Uterus (tissue), 4 donors: Measurements from ENCODE around the gene B4GALT7. TPM values are rescaled to one million over a fixed set of nuclear protein-coding genes. Genes with fewer than 3 reads are reported as not detected.
"Not testable (repeated sequence)": the region's sequence is repeated elsewhere in the genome, so short reads cannot be mapped to it uniquely, and the experiment has no call there.

Experiments
- DNase-seq, 2 donors: peaks; one replicate each; pipeline ENCODE4 v3.0.0-alpha.2; 2019 to 2020
- H3K27ac ChIP-seq, 2 donors: fragments of 200-600 bp; sonication (generic); 1 replicate in 1 of 2; 2 replicates in 1 of 2; pipeline ENCODE4 v1.5.1; 2016 to 2018
- H3K27me3 ChIP-seq, 2 donors: fragments of 200-600 bp; sonication (generic); one replicate each; pipeline ENCODE4 v1.5.1; 2018 to 2019; ENCODE audit warnings: control low read depth in 1 of 2
- H3K36me3 ChIP-seq, 2 donors: fragments of 200-600 bp; sonication (generic); one replicate each; pipeline ENCODE4 v1.5.1; 2019; ENCODE audit warnings: control low read depth in 1 of 2
- H3K4me1 ChIP-seq, 2 donors: fragments of 200-600 bp; sonication (generic); one replicate each; pipeline ENCODE4 v1.5.1; 2018 to 2019; ENCODE audit warnings: control low read depth in 1 of 2
- H3K4me3 ChIP-seq, 2 donors: fragments of 200-600 bp; sonication (generic); 1 replicate in 1 of 2; 2 replicates in 1 of 2; pipeline ENCODE4 v1.5.1; 2018 to 2019; ENCODE audit warnings: mild to moderate bottlenecking in 1 of 2
- H3K9me3 ChIP-seq, 2 donors: fragments of 200-600 bp; sonication (generic); one replicate each; pipeline ENCODE4 v1.5.1; 2019; ENCODE audit warnings: control low read depth in 1 of 2
- CTCF ChIP-seq, 4 experiments: fragments of 200-600 bp in 2 of 4; fragments of 450-650 bp in 2 of 4; sonication (generic) in 2 of 4; IDR thresholded peaks; one replicate each; pipeline ENCODE4 v1.5.1; 2016 to 2019; ENCODE audit warnings: antibody characterized with exemption in 4 of 4, mild to moderate bottlenecking in 2 of 4, moderate library complexity in 1 of 4
- POLR2A ChIP-seq, 2 donors: fragments of 450-650 bp; IDR thresholded peaks; one replicate each; pipeline ENCODE4 v1.6.1; 2016; ENCODE audit warnings: antibody characterized with exemption in 2 of 2, mild to moderate bottlenecking in 1 of 2, moderate library complexity in 1 of 2
- intact Hi-C: fragments of 100-400 bp; cut with DNase I; formaldehyde crosslinking; loops from one replicate; pipeline ENCODE4 v1.15.1; 2023; ENCODE audit warnings: low total_unique reads
- total RNA-seq, 4 donors: library from RNA; depleted of rRNA in 3 of 4; stranded (reverse); fragments of >200 nt in 3 of 4; gene quantifications; one replicate each; pipeline versions ENCODE4 v1.1.0 to v1.2.4, GENCODE V29; 2014 to 2023
- donor health status: DM: yes; HTN: yes; CAD: no.

Gene B4GALT7
- total RNA-seq, 4 donors from 2014 or later = 5.1 to 27.8 (median 24.5) TPM

- no peak overlapping the region for H3K27ac ChIP-seq
- no peak for DNase-seq
- H3K36me3 ChIP-seq = no peaks in the 10 kb centered on the region
- intact Hi-C loops = no loop called here
- TF ChIP-seq CTCF (IDR thresholded peaks at IDR 0.05) (no peak), POLR2A (IDR thresholded peaks at IDR 0.05) (no peak)
- H3K4me1 ChIP-seq = peaks cover 0 to 3% of the 10 kb centered on the region in 2 donors
- no peak overlapping the region for H3K4me3 ChIP-seq
- H3K9me3 ChIP-seq = no peaks in the 10 kb centered on the region
- H3K27me3 ChIP-seq = no peaks in the 10 kb centered on the region
These were observed 11.7 kb downstream of the B4GALT7 start for GRCh38 chr5:177611446-177612214.

- DNase-seq = no peak
- Histone ChIP-seq H3K4me3 (no peak overlapping the region), H3K36me3 (no peaks in the 10 kb centered on the region), H3K27me3 (no peaks in the 10 kb centered on the region), H3K4me1 (no peaks in the 10 kb centered on the region), H3K27ac (no peak overlapping the region), H3K9me3 (no peaks in the 10 kb centered on the region)
- TF ChIP-seq POLR2A (IDR thresholded peaks at IDR 0.05) = no peak
- no peak for TF ChIP-seq CTCF (IDR thresholded peaks at IDR 0.05)
- intact Hi-C loops = no loop called here
These were observed 12.3 kb downstream of the B4GALT7 start for GRCh38 chr5:177612215-177612673.

GRCh38 chr5:177620560-177620959, 20.6 kb downstream of the B4GALT7 start:
- Histone ChIP-seq H3K4me3 (no peak overlapping the region), H3K36me3 (no peaks in the 10 kb centered on the region), H3K27me3 (no peaks in the 10 kb centered on the region), H3K4me1 (no peaks in the 10 kb centered on the region), H3K9me3 (no peaks in the 10 kb centered on the region), H3K27ac (no peak overlapping the region)
- TF ChIP-seq POLR2A (IDR thresholded peaks at IDR 0.05) (no peak), CTCF (IDR thresholded peaks at IDR 0.05) (no peak)
- intact Hi-C loops = no loop called here
- no peak for DNase-seq

DNA sequence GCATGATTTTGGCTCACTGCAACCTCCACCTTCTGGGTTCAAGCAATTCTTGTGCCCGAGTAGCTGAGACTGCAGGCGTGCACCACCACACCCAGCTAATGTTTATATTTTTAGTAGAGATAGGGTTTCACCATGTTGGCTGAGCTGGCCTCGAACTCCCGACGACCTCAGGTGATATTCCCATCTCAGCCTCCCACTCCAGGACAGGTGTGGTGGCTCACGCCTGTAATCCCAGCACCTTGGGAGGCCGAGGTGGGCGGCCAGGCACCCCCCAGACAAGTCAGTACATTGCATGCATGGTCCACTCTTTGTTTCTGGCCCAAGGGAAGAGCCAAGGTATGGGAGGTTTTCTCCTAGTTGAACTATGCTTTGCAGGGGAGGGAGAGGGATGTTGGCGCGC, 24.2 kb downstream of the B4GALT7 start:
- DNase-seq = not testable (repeated sequence)

GRCh38 chr5:177630186-177630585, 30.3 kb downstream of the B4GALT7 start:
- H3K9me3 ChIP-seq, DNase-seq, H3K4me3 ChIP-seq, H3K27me3 ChIP-seq, H3K27ac ChIP-seq, intact Hi-C loops, H3K36me3 ChIP-seq, H3K4me1 ChIP-seq: not testable (repeated sequence)

More for the DNA sequence above, 24.2 kb downstream of the B4GALT7 start:
- H3K4me3 ChIP-seq, intact Hi-C loops, H3K27ac ChIP-seq, H3K27me3 ChIP-seq, H3K4me1 ChIP-seq, H3K36me3 ChIP-seq, H3K9me3 ChIP-seq: not testable (repeated sequence)

DNA sequence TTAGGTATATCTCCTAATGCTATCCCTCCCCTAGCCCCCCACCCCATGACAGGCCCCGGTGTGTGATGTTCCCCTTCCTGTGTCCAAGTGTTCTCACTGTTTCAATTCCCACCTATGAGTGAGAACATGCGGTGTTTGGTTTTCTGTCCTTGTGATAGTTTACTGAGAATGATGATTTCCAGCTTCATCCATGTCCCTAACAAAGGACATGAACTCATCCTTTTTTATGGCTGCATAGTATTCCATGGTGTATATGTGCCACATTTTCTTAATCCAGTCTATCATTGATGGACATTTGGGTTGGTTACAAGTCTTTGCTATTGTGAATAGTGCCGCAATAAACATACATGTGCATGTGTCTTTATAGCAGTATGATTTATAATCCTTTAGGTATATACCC, 35.0 kb downstream of the B4GALT7 start:
- DNase-seq, H3K4me3 ChIP-seq, H3K27me3 ChIP-seq, H3K9me3 ChIP-seq, H3K36me3 ChIP-seq, intact Hi-C loops, H3K4me1 ChIP-seq, H3K27ac ChIP-seq: not testable (repeated sequence)

DNA sequence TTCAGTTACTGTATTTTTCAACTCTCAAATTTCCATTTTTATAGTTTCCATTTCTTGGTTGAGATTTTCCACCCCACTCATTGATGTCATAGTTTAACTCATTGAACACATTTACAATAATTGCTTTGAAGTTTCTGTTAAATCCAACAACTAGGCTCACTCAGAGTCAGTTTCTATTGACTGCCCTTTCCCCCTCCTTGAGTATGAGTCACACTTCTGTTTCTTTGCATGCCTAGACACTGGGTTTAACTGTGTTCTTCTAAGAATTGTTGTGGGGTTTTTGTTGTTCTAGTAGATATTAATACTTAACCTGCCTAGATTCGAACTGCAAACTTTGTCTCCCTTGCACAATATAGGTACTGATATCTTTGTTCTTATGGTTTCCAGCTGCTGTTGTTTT, 45.5 kb downstream of the B4GALT7 start:
- H3K4me1 ChIP-seq, H3K27ac ChIP-seq, H3K27me3 ChIP-seq, intact Hi-C loops, DNase-seq, H3K9me3 ChIP-seq, H3K36me3 ChIP-seq, H3K4me3 ChIP-seq: not testable (repeated sequence)

GRCh38 chr5:177651235-177651634, 51.3 kb downstream of the B4GALT7 start:
- H3K4me3 ChIP-seq, H3K36me3 ChIP-seq, H3K9me3 ChIP-seq, H3K4me1 ChIP-seq, H3K27ac ChIP-seq, DNase-seq, intact Hi-C loops, H3K27me3 ChIP-seq: not testable (repeated sequence)

GRCh38 chr5:177657846-177658245, 57.9 kb downstream of the B4GALT7 start:
- H3K4me1 ChIP-seq, H3K27ac ChIP-seq, H3K36me3 ChIP-seq, intact Hi-C loops, H3K9me3 ChIP-seq, H3K4me3 ChIP-seq, H3K27me3 ChIP-seq, DNase-seq: not testable (repeated sequence)

GRCh38 chr5:177658542-177658941, 58.6 kb downstream of the B4GALT7 start:
- DNase-seq, H3K27ac ChIP-seq, H3K4me3 ChIP-seq, intact Hi-C loops, H3K9me3 ChIP-seq, H3K36me3 ChIP-seq, H3K27me3 ChIP-seq, H3K4me1 ChIP-seq: not testable (repeated sequence)
